H9 (cell line): Measurements from ENCODE around the gene CTNNA3. TPM values are rescaled to one million over a fixed set of nuclear protein-coding genes. Genes with fewer than 3 reads are reported as not detected.

Source experiments
- DNase-seq: peaks from one replicate; pipeline ENCODE4 v3.0.0-alpha.2; 2017
- H2AFZ ChIP-seq: one replicate; pipeline ENCODE4 v1.6.1; 2013; ENCODE audit warnings: mild to moderate bottlenecking, low read length, control low read depth, moderate library complexity
- H2AK5ac ChIP-seq: 2 replicates; pipeline ENCODE4 v1.6.1; 2013; ENCODE audit warnings: low read length, control low read depth, mixed read lengths; ENCODE audit not compliant: insufficient read length
- H2BK120ac ChIP-seq: one replicate; pipeline ENCODE4 v1.6.1; 2013; ENCODE audit warnings: low read depth, mild to moderate bottlenecking, low read length, control low read depth, inconsistent platforms; ENCODE audit not compliant: poor library complexity, severe bottlenecking
- H2BK12ac ChIP-seq: 2 replicates; pipeline ENCODE4 v1.6.1; 2013; ENCODE audit warnings: low read length, control low read depth, mixed read lengths, low read depth; ENCODE audit not compliant: insufficient read length
- H2BK15ac ChIP-seq: 2 replicates; pipeline ENCODE4 v1.6.1; 2013; ENCODE audit warnings: low read depth, low read length, control low read depth
- H2BK20ac ChIP-seq: one replicate; pipeline ENCODE4 v1.6.1; 2013; ENCODE audit warnings: low read depth, mild to moderate bottlenecking, low read length, control low read depth, inconsistent platforms; ENCODE audit not compliant: poor library complexity, severe bottlenecking
- H2BK5ac ChIP-seq: 2 replicates; pipeline ENCODE4 v1.6.1; 2013; ENCODE audit warnings: low read length, control low read depth, mixed read lengths; ENCODE audit not compliant: insufficient read length
- H3K14ac ChIP-seq: 2 replicates; pipeline ENCODE4 v1.6.1; 2013; ENCODE audit warnings: low read length, control low read depth; ENCODE audit not compliant: insufficient read depth
- H3K18ac ChIP-seq: 2 replicates; pipeline ENCODE4 v1.6.1; 2013; ENCODE audit warnings: low read depth, mild to moderate bottlenecking, mixed read lengths, low read length, control low read depth; ENCODE audit not compliant: insufficient read length
- H3K23ac ChIP-seq: 2 replicates; pipeline ENCODE4 v1.6.1; 2013; ENCODE audit warnings: low read length, control low read depth, mixed read lengths, low read depth; ENCODE audit not compliant: insufficient read length
- H3K23me2 ChIP-seq: 2 replicates; pipeline ENCODE4 v1.6.1; 2013; ENCODE audit warnings: low read depth, mild to moderate bottlenecking, mixed read lengths, low read length, control low read depth; ENCODE audit not compliant: insufficient read length, poor library complexity, severe bottlenecking
- H3K27ac ChIP-seq: 2 replicates; pipeline ENCODE4 v1.5.1; 2013; ENCODE audit warnings: low read length, control low read depth, mixed read lengths, low read depth; ENCODE audit not compliant: insufficient read length
- H3K27me3 ChIP-seq: 2 replicates; pipeline ENCODE4 v1.6.1; 2013; ENCODE audit warnings: low read length, control low read depth, inconsistent platforms; ENCODE audit not compliant: insufficient read depth
- H3K4ac ChIP-seq: 2 replicates; pipeline ENCODE4 v1.6.1; 2013; ENCODE audit warnings: low read depth, mild to moderate bottlenecking, control low read depth, inconsistent platforms, low read length, moderate library complexity
- H3K4me1 ChIP-seq: 2 replicates; pipeline ENCODE4 v1.6.1; 2013; ENCODE audit warnings: low read length, control low read depth, inconsistent platforms; ENCODE audit not compliant: insufficient read depth
- H3K4me2 ChIP-seq: 2 replicates; pipeline ENCODE4 v1.6.1; 2013; ENCODE audit warnings: low read length, control low read depth, mixed read lengths; ENCODE audit not compliant: insufficient read length, insufficient read depth
- H3K56ac ChIP-seq: 2 replicates; pipeline ENCODE4 v1.6.1; 2013; ENCODE audit warnings: low read depth, mild to moderate bottlenecking, mixed read lengths, low read length, control low read depth; ENCODE audit not compliant: insufficient read length
- H3K79me1 ChIP-seq: 2 replicates; pipeline ENCODE4 v1.6.1; 2013; ENCODE audit warnings: low read depth, mild to moderate bottlenecking, moderate library complexity, low read length, control low read depth, inconsistent platforms; ENCODE audit not compliant: insufficient read depth, poor library complexity, severe bottlenecking
- H3K79me2 ChIP-seq: 2 replicates; pipeline ENCODE4 v1.6.1; 2013; ENCODE audit warnings: low read length, control low read depth, inconsistent platforms; ENCODE audit not compliant: insufficient read depth
- H3K9ac ChIP-seq: 2 replicates; pipeline ENCODE4 v1.6.1; 2013; ENCODE audit warnings: low read length, control low read depth, mixed read lengths; ENCODE audit not compliant: insufficient read length; ENCODE audit errors: extremely low read depth
- H3K9me3 ChIP-seq: one replicate; pipeline ENCODE4 v1.6.1; 2013; ENCODE audit warnings: low read depth, low read length, inconsistent platforms; ENCODE audit not compliant: control insufficient read depth
- H3T11ph ChIP-seq: one replicate; pipeline ENCODE4 v1.6.1; 2013; ENCODE audit warnings: mild to moderate bottlenecking, low read length, control low read depth, inconsistent platforms
- H4K20me1 ChIP-seq: one replicate; pipeline ENCODE4 v1.6.1; 2013; ENCODE audit not compliant: control insufficient read depth, insufficient read length, insufficient read depth
- H4K5ac ChIP-seq: 2 replicates; pipeline ENCODE4 v1.6.1; 2013; ENCODE audit warnings: low read depth, mild to moderate bottlenecking, mixed read lengths, low read length, control low read depth; ENCODE audit not compliant: insufficient read length
- H4K8ac ChIP-seq: replicated peaks from 2 replicates; pipeline ENCODE4 v1.6.1; 2013; ENCODE audit warnings: low read length, control low read depth, mixed read lengths, low read depth; ENCODE audit not compliant: insufficient read length
- H4K91ac ChIP-seq: 2 replicates; pipeline ENCODE4 v1.6.1; 2013; ENCODE audit warnings: low read depth, mild to moderate bottlenecking, moderate library complexity, mixed read lengths, low read length, control low read depth; ENCODE audit not compliant: insufficient read length
- H3K27ac Mint-ChIP-seq, 3 experiments: 2 replicates in 2 of 3; 3 replicates in 1 of 3; pipeline ENCODE4 v1.8.0; 2020 to 2021; ENCODE audit warnings: mixed read lengths in 3 of 3, mild to moderate bottlenecking in 1 of 3, moderate library complexity in 1 of 3
- H3K27me3 Mint-ChIP-seq: 2 replicates; pipeline ENCODE4 v1.8.0; 2021; ENCODE audit warnings: low read depth, mild to moderate bottlenecking, moderate library complexity, mixed read lengths
- H3K36me3 Mint-ChIP-seq, 3 experiments: 2 replicates in 2 of 3; 3 replicates in 1 of 3; pipeline ENCODE4 v1.8.0; 2020 to 2021; ENCODE audit warnings: low read depth in 3 of 3, mixed read lengths in 3 of 3; ENCODE audit not compliant: insufficient read depth in 1 of 3
- H3K4me1 Mint-ChIP-seq, 2 experiments: 2 replicates each; pipeline ENCODE4 v1.8.0; 2020; ENCODE audit warnings: mixed read lengths in 2 of 2
- H3K4me3 Mint-ChIP-seq, 2 experiments: 2 replicates in 1 of 2; 3 replicates in 1 of 2; pipeline ENCODE4 v1.8.0; 2020 to 2021; ENCODE audit warnings: mild to moderate bottlenecking in 2 of 2, mixed read lengths in 2 of 2, moderate library complexity in 1 of 2
- H3K9me3 Mint-ChIP-seq, 2 experiments: 2 replicates in 1 of 2; 3 replicates in 1 of 2; pipeline ENCODE4 v1.8.0; 2020; ENCODE audit warnings: mild to moderate bottlenecking in 2 of 2, mixed read lengths in 2 of 2, moderate library complexity in 1 of 2
- CTCF ChIP-seq: fragments of 200-600 bp; sonication (generic); conservative IDR thresholded peaks from 3 replicates; pipeline ENCODE4 v1.8.0; 2021; ENCODE audit warnings: antibody characterized with exemption, mild to moderate bottlenecking
- WGBS: extraction: QIAGEN DNeasy Blood & Tissue Kit; methylation state at CpG from one replicate; pipeline ENCODE4 v1.1.7; 2013; ENCODE audit warnings: missing lambda C conversion rate, low lambda C conversion rate, mixed read lengths; ENCODE audit not compliant: insufficient read length; ENCODE audit errors: extremely low coverage; 5-methylcytosine and 5-hydroxymethylcytosine counted together
- total RNA-seq: library from RNA; stranded (reverse); gene quantifications from 2 replicates; pipeline ENCODE4 v1.2.1, GENCODE V29; 2021

The CTNNA3 gene
- total RNA-seq, 1 experiment from 2014 or later, result 3.3 TPM

- H2BK20ac ChIP-seq, result no peak overlapping the region
- Mint-ChIP-seq H3K4me3 (no peak overlapping the region), H3K27me3 (no peaks in the 10 kb centered on the region), H3K4me1 (no peaks in the 10 kb centered on the region; a peak in 1 of 4 replicates), H3K9me3 (no peaks in the 10 kb centered on the region), H3K36me3 (no peaks in the 10 kb centered on the region), H3K27ac (no peak overlapping the region)
- H3K14ac ChIP-seq, result no peak overlapping the region
- H4K20me1 ChIP-seq, result no peaks in the 10 kb centered on the region
- no peak overlapping the region for H3K56ac ChIP-seq
- no peak overlapping the region for H4K91ac ChIP-seq
- no peak overlapping the region for H3K27ac ChIP-seq
- no peak overlapping the region for H4K8ac ChIP-seq
- no peaks in the 10 kb centered on the region for H3K23me2 ChIP-seq
- no peak overlapping the region for H2BK5ac ChIP-seq
- no peaks in the 10 kb centered on the region for H3K27me3 ChIP-seq
- no peak overlapping the region for H2BK12ac ChIP-seq
- no peaks in the 10 kb centered on the region for H3K79me1 ChIP-seq
- no peak overlapping the region for H3K18ac ChIP-seq
- no peak overlapping the region for H2AK5ac ChIP-seq
- no peak overlapping the region for H3K4ac ChIP-seq
- H3K23ac ChIP-seq, result no peak overlapping the region
- H4K5ac ChIP-seq, result no peak overlapping the region
- no peak overlapping the region for H2AFZ ChIP-seq
- no peak overlapping the region for H2BK15ac ChIP-seq
- no peak for TF ChIP-seq CTCF
- no peak overlapping the region for H3K4me2 ChIP-seq
- H3K79me2 ChIP-seq, result no peaks in the 10 kb centered on the region
- no peaks in the 10 kb centered on the region for H3K9me3 ChIP-seq
- DNase-seq, result no peak
- no peak overlapping the region for H3T11ph ChIP-seq
- H3K9ac ChIP-seq, result no peak overlapping the region
- no CpG with 5 or more reads among the region's 2 CpGs for WGBS
- H3K4me1 ChIP-seq, result no peaks in the 10 kb centered on the region
- no peak overlapping the region for H2BK120ac ChIP-seq
Measured at GRCh38 chr10:67521546-67521945, 174.4 kb downstream of the CTNNA3 start.
